GM12875 (cell line): ENCODE measurements around the gene COA3.
"Not testable (repeated sequence)": the region's sequence is repeated elsewhere in the genome, so short reads cannot be mapped to it uniquely, and the experiment has no call there.

ENCODE experiments used
- H3K4me3 ChIP-seq: one replicate; pipeline ENCODE4 v1.5.1; 2011; ENCODE audit warnings: low read depth, low read length, control low read depth
- CTCF ChIP-seq: IDR thresholded peaks from 2 replicates; pipeline ENCODE4 v1.5.1; 2011; ENCODE audit warnings: low read depth, mild to moderate bottlenecking, control low read depth, inconsistent platforms, low read length, moderate library complexity, borderline replicate concordance; ENCODE audit not compliant: insufficient read depth

COA3 gene

GRCh38 chr17:42774066-42774745, 24.3 kb downstream of the COA3 start:
- no peak for TF ChIP-seq CTCF
- H3K4me3 ChIP-seq, result peak overlapping the region; percentile 71

GRCh38 chr17:42773290-42774035, 25.0 kb downstream of the COA3 start, which contains the start of gene VPS25:
VPS25 (plus strand) TSS chr17:42773449; CDS start chr17:42773476, 27 bp downstream.
- peak within 1 kb of the TSS; percentile 71 for H3K4me3 ChIP-seq
- TF ChIP-seq CTCF, result no peak

- no peak for TF ChIP-seq CTCF
- H3K4me3 ChIP-seq, result peak overlapping the region; percentile 71
These were observed 25.6 kb downstream of the COA3 start for GRCh38 chr17:42772945-42773289.

- not testable (repeated sequence) for H3K4me3 ChIP-seq
These were observed 28.5 kb downstream of the COA3 start for GRCh38 chr17:42769964-42770363.

GRCh38 chr17:42768006-42768405, 30.5 kb downstream of the COA3 start:
- not testable (repeated sequence) for H3K4me3 ChIP-seq

GRCh38 chr17:42767512-42767911, 31.0 kb downstream of the COA3 start:
- no peak for TF ChIP-seq CTCF
- H3K4me3 ChIP-seq, result no peak overlapping the region

GRCh38 chr17:42766124-42766523, 32.4 kb downstream of the COA3 start:
- no peak for TF ChIP-seq CTCF
- H3K4me3 ChIP-seq, result no peak overlapping the region

- TF ChIP-seq CTCF, result no peak
- H3K4me3 ChIP-seq, result no peak overlapping the region
These were observed 36.9 kb downstream of the COA3 start for GRCh38 chr17:42761638-42762037.
